CD14-positive monocyte (primary cell): ENCODE measurements around the gene GSDME. TPM values are rescaled to one million over a fixed set of nuclear protein-coding genes. Genes with fewer than 3 reads are reported as not detected.

Experiments
- DNase-seq, 3 donors: peaks; one replicate each; pipeline ENCODE4 v3.0.0-alpha.2; 2011 to 2022
- H2AFZ ChIP-seq: 2 replicates; pipeline ENCODE4 v1.6.0; 2012; ENCODE audit warnings: mild to moderate bottlenecking, low read depth, low read length, inconsistent platforms; ENCODE audit not compliant: insufficient read depth, poor library complexity, severe bottlenecking
- H3K27ac ChIP-seq, 2 donors: 1 replicate in 1 of 2; 2 replicates in 1 of 2; pipeline ENCODE4 v1.5.1; 2012 to 2013; ENCODE audit warnings: low read length in 2 of 2, control low read depth in 1 of 2, inconsistent platforms in 1 of 2, low read depth in 1 of 2, mild to moderate bottlenecking in 1 of 2
- H3K27me3 ChIP-seq, 2 donors: one replicate each; pipeline versions ENCODE4 v1.6.0 to v1.6.1; 2011 to 2013; ENCODE audit warnings: low read length in 2 of 2; ENCODE audit not compliant: control insufficient read depth in 2 of 2, insufficient read depth in 2 of 2
- H3K36me3 ChIP-seq, 2 donors: replicated peaks in 1 of 2; 1 replicate in 1 of 2; 2 replicates in 1 of 2; pipeline versions ENCODE4 v1.5.1 to v1.6.1; 2012 to 2013; ENCODE audit warnings: low read length in 2 of 2, control low read depth in 1 of 2, inconsistent platforms in 1 of 2, mild to moderate bottlenecking in 1 of 2; ENCODE audit not compliant: insufficient read depth in 2 of 2, control insufficient read depth in 1 of 2
- H3K4me1 ChIP-seq, 2 donors: 1 replicate in 1 of 2; 2 replicates in 1 of 2; pipeline versions ENCODE4 v1.5.1 to v1.6.1; 2012 to 2013; ENCODE audit warnings: low read length in 2 of 2, control low read depth in 1 of 2, inconsistent platforms in 1 of 2, mild to moderate bottlenecking in 1 of 2, moderate library complexity in 1 of 2; ENCODE audit not compliant: insufficient read depth in 2 of 2, control insufficient read depth in 1 of 2
- H3K4me2 ChIP-seq: replicated peaks from 2 replicates; pipeline ENCODE3; 2012; ENCODE audit warnings: low read length, moderate library complexity, mild to moderate bottlenecking; ENCODE audit not compliant: poor library complexity, severe bottlenecking; ENCODE audit errors: extremely low read depth
- H3K4me3 ChIP-seq, 3 experiments: fragments of 200-600 bp in 1 of 3; sonication (generic) in 1 of 3; replicated peaks in 1 of 3; 1 replicate in 2 of 3; 2 replicates in 1 of 3; pipeline ENCODE4 v1.5.1; 2011 to 2013; ENCODE audit warnings: low read length in 3 of 3, mild to moderate bottlenecking in 3 of 3, control low read depth in 2 of 3, low read depth in 2 of 3, inconsistent platforms in 1 of 3, moderate library complexity in 1 of 3
- H3K79me2 ChIP-seq: 2 replicates; pipeline ENCODE4 v1.6.0; 2012; ENCODE audit warnings: mild to moderate bottlenecking, control low read depth, inconsistent platforms, low read length, moderate library complexity; ENCODE audit not compliant: insufficient read depth
- H3K9ac ChIP-seq: 2 replicates; pipeline ENCODE4 v1.6.0; 2017; ENCODE audit warnings: low read length, mild to moderate bottlenecking; ENCODE audit not compliant: insufficient read depth, poor library complexity, severe bottlenecking
- H3K9me3 ChIP-seq, 2 donors: replicated peaks in 1 of 2; 1 replicate in 1 of 2; 2 replicates in 1 of 2; pipeline versions ENCODE4 v1.5.1 to v1.6.1; 2012 to 2013; ENCODE audit warnings: low read length in 2 of 2, control low read depth in 1 of 2; ENCODE audit not compliant: control insufficient read depth in 1 of 2, insufficient read depth in 1 of 2
- H4K20me1 ChIP-seq: 2 replicates; pipeline ENCODE4 v1.6.0; 2012; ENCODE audit warnings: mild to moderate bottlenecking, low read length, control low read depth, moderate library complexity; ENCODE audit not compliant: insufficient read depth
- H3K27ac Mint-ChIP-seq, 7 donors: one replicate each; pipeline ENCODE4 v1.8.0; 2020; ENCODE audit warnings: mild to moderate bottlenecking in 7 of 7, mixed read lengths in 7 of 7, moderate library complexity in 6 of 7, inconsistent platforms in 2 of 7
- H3K27me3 Mint-ChIP-seq, 3 donors: one replicate each; pipeline ENCODE4 v1.8.0; 2021 to 2022; ENCODE audit warnings: low read depth in 3 of 3, mild to moderate bottlenecking in 3 of 3, mixed read lengths in 3 of 3, moderate library complexity in 3 of 3, inconsistent platforms in 1 of 3
- H3K36me3 Mint-ChIP-seq, 2 donors: one replicate each; pipeline ENCODE4 v1.8.0; 2020; ENCODE audit warnings: mixed read lengths in 2 of 2, inconsistent platforms in 1 of 2, mild to moderate bottlenecking in 1 of 2
- H3K4me1 Mint-ChIP-seq: one replicate; pipeline ENCODE4 v1.8.0; 2020; ENCODE audit warnings: mild to moderate bottlenecking, mixed read lengths
- H3K4me3 Mint-ChIP-seq, 2 donors: one replicate each; pipeline ENCODE4 v1.8.0; 2020; ENCODE audit warnings: mild to moderate bottlenecking in 2 of 2, mixed read lengths in 2 of 2, moderate library complexity in 1 of 2
- H3K9me3 Mint-ChIP-seq, 7 donors: one replicate each; pipeline ENCODE4 v1.8.0; 2020 to 2022; ENCODE audit warnings: mixed read lengths in 7 of 7, mild to moderate bottlenecking in 6 of 7, moderate library complexity in 6 of 7, inconsistent platforms in 2 of 7
- CTCF ChIP-seq: fragments of 200-600 bp; IDR thresholded peaks from one replicate; pipeline ENCODE4 v1.8.0; 2022; ENCODE audit warnings: antibody characterized with exemption, mild to moderate bottlenecking
- WGBS: methylation state at CpG from one replicate; pipeline ENCODE4 v1.1.5; 2013; ENCODE audit warnings: missing lambda C conversion rate; ENCODE audit not compliant: insufficient coverage; 5-methylcytosine and 5-hydroxymethylcytosine counted together
- intact Hi-C, 2 donors: fragments of 100-400 bp; cut with micrococcal nuclease; formaldehyde crosslinking; loops; one replicate each; pipeline versions ENCODE4 v1.15.0 to v1.15.1; 2023
- polyA plus RNA-seq, 3 donors: library from polyadenylated mRNA; depleted of rRNA in 1 of 3; unstranded in 2 of 3; stranded (reverse) in 1 of 3; fragments of 300-500 nt in 2 of 3; fragments of >200 nt in 1 of 3; fragmentation: Illumina TruSeq in 2 of 3; gene quantifications; 1 replicate in 2 of 3; 2 replicates in 1 of 3; pipeline ENCODE4 v1.2.3, GENCODE V29; 2012 to 2021

GSDME gene
- polyA plus RNA-seq, 3 donors, result 1.3 to 2.3 TPM; not detected in 1

GRCh38 chr7:24734306-24734705 lies 23.0 kb downstream of the GSDME start:
- DNase-seq, result no peak
- no peaks in the 10 kb centered on the region for H3K36me3 Mint-ChIP-seq
- Histone ChIP-seq H3K4me3 (no peak overlapping the region), H3K27ac (no peak overlapping the region), H3K36me3 (no peaks in the 10 kb centered on the region), H3K4me1 (no peaks in the 10 kb centered on the region), H2AFZ (no peak overlapping the region), H3K9me3 (no peaks in the 10 kb centered on the region), H4K20me1 (no peaks in the 10 kb centered on the region), H3K9ac (no peak overlapping the region), H3K79me2 (no peaks in the 10 kb centered on the region), H3K4me2 (no peak overlapping the region), H3K27me3 (no peaks in the 10 kb centered on the region)
- H3K9me3 Mint-ChIP-seq, result peaks cover 0 to 13% (median 3%) of the 10 kb centered on the region in 7 donors
- H3K4me1 Mint-ChIP-seq, result no peaks in the 10 kb centered on the region
- H3K4me3 Mint-ChIP-seq, result no peak overlapping the region
- no peak for TF ChIP-seq CTCF
- intact Hi-C loops, result no loop called here
- peaks cover 3 to 9% (median 4%) of the 10 kb centered on the region in 3 donors for H3K27me3 Mint-ChIP-seq
- no peak overlapping the region for H3K27ac Mint-ChIP-seq

GRCh38 chr7:24733414-24734060 lies 23.7 kb downstream of the GSDME start:
- Histone ChIP-seq H3K4me2 (no peak overlapping the region), H2AFZ (no peak overlapping the region), H3K4me3 (no peak overlapping the region), H3K27ac (no peak overlapping the region), H4K20me1 (no peaks in the 10 kb centered on the region), H3K4me1 (no peaks in the 10 kb centered on the region), H3K79me2 (no peaks in the 10 kb centered on the region), H3K36me3 (no peaks in the 10 kb centered on the region), H3K9me3 (no peaks in the 10 kb centered on the region), H3K27me3 (peaks cover 0 to 1% of the 10 kb centered on the region in 2 donors), H3K9ac (no peak overlapping the region)
- Mint-ChIP-seq H3K27ac (no peak overlapping the region), H3K36me3 (no peaks in the 10 kb centered on the region), H3K9me3 (peaks cover 0 to 9% (median 2%) of the 10 kb centered on the region in 7 donors), H3K4me1 (peaks cover 3% of the 10 kb centered on the region), H3K27me3 (peaks cover 7 to 9% (median 7%) of the 10 kb centered on the region in 3 donors), H3K4me3 (no peak overlapping the region)
- intact Hi-C loops, result no loop called here
- no peak for TF ChIP-seq CTCF
- WGBS, result 65% methylated on average over 2 of the region's 2 CpGs
- no peak for DNase-seq
